Mesenchymal stem cell (in vitro differentiated cells and primary cell): ENCODE measurements around the gene MVB12B.

ENCODE experiments used
- DNase-seq: peaks from one replicate; pipeline ENCODE4 v3.0.0-alpha.2; 2013
- H2AFZ ChIP-seq: one replicate; pipeline ENCODE4 v1.6.1; 2013; ENCODE audit warnings: low read depth, mild to moderate bottlenecking, control low read depth, inconsistent platforms, low read length, moderate library complexity
- H2AK5ac ChIP-seq: 2 replicates; pipeline ENCODE4 v1.6.1; 2013; ENCODE audit warnings: low read length, moderate library complexity, mild to moderate bottlenecking, inconsistent platforms; ENCODE audit not compliant: severe bottlenecking
- H2BK120ac ChIP-seq: one replicate; pipeline ENCODE4 v1.6.1; 2013; ENCODE audit warnings: low read depth, mild to moderate bottlenecking, inconsistent platforms, low read length, moderate library complexity
- H2BK12ac ChIP-seq, 2 experiments: one replicate each; pipeline ENCODE4 v1.6.1; 2013; ENCODE audit warnings: inconsistent platforms in 2 of 2, low read length in 2 of 2, mild to moderate bottlenecking in 2 of 2, moderate library complexity in 2 of 2, control low read depth in 1 of 2
- H2BK15ac ChIP-seq: one replicate; pipeline ENCODE4 v1.6.1; 2013; ENCODE audit warnings: mild to moderate bottlenecking, low read depth, inconsistent platforms; ENCODE audit not compliant: poor library complexity, severe bottlenecking
- H2BK5ac ChIP-seq: 2 replicates; pipeline ENCODE4 v1.6.1; 2013; ENCODE audit warnings: low read depth, mild to moderate bottlenecking, low read length, control low read depth, inconsistent platforms; ENCODE audit not compliant: poor library complexity, severe bottlenecking
- H3K14ac ChIP-seq, 2 experiments: one replicate each; pipeline ENCODE4 v1.6.1; 2013; ENCODE audit warnings: inconsistent platforms in 2 of 2, low read length in 2 of 2, control low read depth in 1 of 2, mild to moderate bottlenecking in 1 of 2, moderate library complexity in 1 of 2
- H3K18ac ChIP-seq, 2 experiments: one replicate each; pipeline ENCODE4 v1.6.1; 2013; ENCODE audit warnings: inconsistent platforms in 2 of 2, low read length in 2 of 2, control low read depth in 1 of 2, low read depth in 1 of 2, mild to moderate bottlenecking in 1 of 2
- H3K23ac ChIP-seq, 2 experiments: one replicate each; pipeline ENCODE4 v1.6.1; 2013; ENCODE audit warnings: inconsistent platforms in 2 of 2, low read length in 2 of 2, mild to moderate bottlenecking in 2 of 2, moderate library complexity in 2 of 2, control low read depth in 1 of 2
- H3K27ac ChIP-seq: 2 replicates; pipeline ENCODE4 v1.5.1; 2013; ENCODE audit warnings: mild to moderate bottlenecking, moderate library complexity, low read length, control low read depth, inconsistent platforms; ENCODE audit not compliant: poor library complexity, severe bottlenecking
- H3K27me3 ChIP-seq, 2 experiments: 2 replicates each; pipeline versions ENCODE4 v1.6.1 to v1.7.0; 2013; ENCODE audit warnings: low read length in 2 of 2, mild to moderate bottlenecking in 2 of 2, moderate library complexity in 2 of 2, control low read depth in 1 of 2, inconsistent platforms in 1 of 2; ENCODE audit not compliant: control insufficient read depth in 1 of 2, insufficient read depth in 1 of 2
- H3K36me3 ChIP-seq, 2 experiments: 2 replicates each; pipeline versions ENCODE4 v1.6.1 to v1.7.0; 2013; ENCODE audit warnings: low read length in 2 of 2, control low read depth in 1 of 2, inconsistent platforms in 1 of 2, low read depth in 1 of 2, mild to moderate bottlenecking in 1 of 2; ENCODE audit not compliant: insufficient read depth in 2 of 2, control insufficient read depth in 1 of 2
- H3K4ac ChIP-seq, 2 experiments: one replicate each; pipeline ENCODE4 v1.6.1; 2013; ENCODE audit warnings: inconsistent platforms in 2 of 2, low read length in 2 of 2, mild to moderate bottlenecking in 2 of 2, moderate library complexity in 2 of 2, control low read depth in 1 of 2, low read depth in 1 of 2
- H3K4me1 ChIP-seq: 2 replicates; pipeline ENCODE4 v1.6.1; 2013; ENCODE audit warnings: low read depth, low read length, control low read depth; ENCODE audit not compliant: control insufficient read depth, insufficient read depth
- H3K4me2 ChIP-seq: 2 replicates; pipeline ENCODE4 v1.6.1; 2013; ENCODE audit warnings: low read length, mild to moderate bottlenecking, inconsistent platforms; ENCODE audit not compliant: poor library complexity, severe bottlenecking
- H3K4me3 ChIP-seq, 2 experiments: 2 replicates each; pipeline versions ENCODE4 v1.5.1 to v1.7.0; 2013; ENCODE audit warnings: low read length in 2 of 2, mild to moderate bottlenecking in 2 of 2, control low read depth in 1 of 2, low read depth in 1 of 2; ENCODE audit not compliant: insufficient read depth in 1 of 2
- H3K79me1 ChIP-seq: replicated peaks from 2 replicates; pipeline ENCODE4 v1.6.1; 2013; ENCODE audit warnings: mild to moderate bottlenecking, control low read depth, low read length, inconsistent platforms; ENCODE audit not compliant: poor library complexity, severe bottlenecking
- H3K9ac ChIP-seq: 2 replicates; pipeline ENCODE4 v1.7.0; 2013; ENCODE audit warnings: mild to moderate bottlenecking, low read length, moderate library complexity
- H3K9me3 ChIP-seq: 2 replicates; pipeline ENCODE4 v1.7.0; 2013; ENCODE audit warnings: mild to moderate bottlenecking, low read length; ENCODE audit not compliant: control insufficient read depth
- H4K8ac ChIP-seq: one replicate; pipeline ENCODE4 v1.6.1; 2013; ENCODE audit warnings: inconsistent platforms, mild to moderate bottlenecking, low read length, moderate library complexity
- H4K91ac ChIP-seq: one replicate; pipeline ENCODE4 v1.6.1; 2013; ENCODE audit warnings: mild to moderate bottlenecking, low read length, inconsistent platforms
- WGBS: methylation state at CpG from one replicate; pipeline ENCODE4 v1.1.7; 2013; ENCODE audit warnings: mixed read lengths; 5-methylcytosine and 5-hydroxymethylcytosine counted together

The MVB12B gene

GRCh38 chr9:126399789-126400188, 73.2 kb downstream of the MVB12B start:
- peaks cover 6% of the 10 kb centered on the region for H3K4me1 ChIP-seq
- H3K23ac ChIP-seq, result no peak overlapping the region
- WGBS, result 96% methylated on average over 10 of the region's 10 CpGs
- H2BK15ac ChIP-seq, result no peak overlapping the region
- H2AK5ac ChIP-seq, result no peak overlapping the region
- no peak overlapping the region for H2AFZ ChIP-seq
- no peak overlapping the region for H3K27ac ChIP-seq
- H3K4me3 ChIP-seq, result no peak overlapping the region
- no peak overlapping the region for H3K14ac ChIP-seq
- no peak overlapping the region for H4K91ac ChIP-seq
- no peak overlapping the region for H4K8ac ChIP-seq
- H3K4ac ChIP-seq, result no peak overlapping the region
- H3K79me1 ChIP-seq, result no peaks in the 10 kb centered on the region
- no peaks in the 10 kb centered on the region for H3K9me3 ChIP-seq
- H2BK5ac ChIP-seq, result no peak overlapping the region
- no peak for DNase-seq
- no peak overlapping the region for H2BK12ac ChIP-seq
- no peak overlapping the region for H3K9ac ChIP-seq
- peaks cover 16 to 32% of the 10 kb centered on the region in 2 experiments for H3K36me3 ChIP-seq
- H3K18ac ChIP-seq, result no peak overlapping the region
- H3K4me2 ChIP-seq, result no peak overlapping the region
- no peaks in the 10 kb centered on the region for H3K27me3 ChIP-seq
- no peak overlapping the region for H2BK120ac ChIP-seq

GRCh38 chr9:126400571-126400970, 73.9 kb downstream of the MVB12B start:
- Histone ChIP-seq H3K4me2 (no peak overlapping the region), H3K27me3 (no peaks in the 10 kb centered on the region), H3K27ac (no peak overlapping the region), H2AFZ (no peak overlapping the region), H2BK120ac (no peak overlapping the region), H3K18ac (no peak overlapping the region), H3K4me1 (peaks cover under 1% of the 10 kb centered on the region), H3K9me3 (no peaks in the 10 kb centered on the region), H3K4me3 (no peak overlapping the region), H2BK5ac (no peak overlapping the region), H3K4ac (no peak overlapping the region), H3K14ac (peak overlapping the region in 1 of 2 experiments; percentile 26), H4K91ac (no peak overlapping the region), H2BK15ac (no peak overlapping the region), H4K8ac (no peak overlapping the region), H3K23ac (no peak overlapping the region), H3K36me3 (peaks cover 16 to 32% of the 10 kb centered on the region in 2 experiments), H2AK5ac (no peak overlapping the region), H2BK12ac (no peak overlapping the region), H3K79me1 (no peaks in the 10 kb centered on the region), H3K9ac (no peak overlapping the region)
- WGBS, result 83% methylated on average over 11 of the region's 11 CpGs
- no peak for DNase-seq

- H3K36me3 ChIP-seq, result peaks cover 15 to 32% of the 10 kb centered on the region in 2 experiments
- DNase-seq, result no peak
- H3K4me3 ChIP-seq, result no peak overlapping the region
- no peak overlapping the region for H2BK120ac ChIP-seq
- H3K4me2 ChIP-seq, result no peak overlapping the region
- no peak overlapping the region for H2AK5ac ChIP-seq
- H4K8ac ChIP-seq, result no peak overlapping the region
- H4K91ac ChIP-seq, result no peak overlapping the region
- H2BK12ac ChIP-seq, result no peak overlapping the region
- no peak overlapping the region for H3K14ac ChIP-seq
- no peak overlapping the region for H3K9ac ChIP-seq
- no peak overlapping the region for H3K4ac ChIP-seq
- no peaks in the 10 kb centered on the region for H3K27me3 ChIP-seq
- H3K9me3 ChIP-seq, result no peaks in the 10 kb centered on the region
- H2AFZ ChIP-seq, result no peak overlapping the region
- no peak overlapping the region for H3K18ac ChIP-seq
- 74% methylated on average over 6 of the region's 6 CpGs for whole genome bisulfite sequencing
- H2BK5ac ChIP-seq, result no peak overlapping the region
- no peak overlapping the region for H3K23ac ChIP-seq
- H2BK15ac ChIP-seq, result no peak overlapping the region
- no peaks in the 10 kb centered on the region for H3K79me1 ChIP-seq
- no peak overlapping the region for H3K27ac ChIP-seq
- no peaks in the 10 kb centered on the region for H3K4me1 ChIP-seq
These were observed 74.5 kb downstream of the MVB12B start for GRCh38 chr9:126401107-126401506.

GRCh38 chr9:126401581-126401980, 75.0 kb downstream of the MVB12B start:
- no peak overlapping the region for H2AFZ ChIP-seq
- no peak overlapping the region for H2BK12ac ChIP-seq
- no peak overlapping the region for H2BK5ac ChIP-seq
- H3K4me3 ChIP-seq, result no peak overlapping the region
- no peak overlapping the region for H3K4ac ChIP-seq
- peaks cover 10 to 32% of the 10 kb centered on the region in 2 experiments for H3K36me3 ChIP-seq
- no peaks in the 10 kb centered on the region for H3K4me1 ChIP-seq
- H2BK15ac ChIP-seq, result no peak overlapping the region
- no peak overlapping the region for H4K8ac ChIP-seq
- H3K4me2 ChIP-seq, result no peak overlapping the region
- H3K27ac ChIP-seq, result no peak overlapping the region
- no peak for DNase-seq
- H3K23ac ChIP-seq, result no peak overlapping the region
- 92% methylated on average over 12 of the region's 12 CpGs for whole genome bisulfite sequencing
- H3K9me3 ChIP-seq, result no peaks in the 10 kb centered on the region
- no peak overlapping the region for H3K18ac ChIP-seq
- no peak overlapping the region for H3K14ac ChIP-seq
- H2BK120ac ChIP-seq, result no peak overlapping the region
- H3K9ac ChIP-seq, result no peak overlapping the region
- H3K79me1 ChIP-seq, result no peaks in the 10 kb centered on the region
- H3K27me3 ChIP-seq, result no peaks in the 10 kb centered on the region
- H4K91ac ChIP-seq, result no peak overlapping the region
- H2AK5ac ChIP-seq, result no peak overlapping the region
